ENCODE data around the gene KIAA1549. TPM values are rescaled to one million over a fixed set of nuclear protein-coding genes. Genes with fewer than 3 reads are reported as not detected.

KIAA1549 gene
- total RNA-seq, 1 experiment from 2014 or later, result 12.5 TPM

DNA sequence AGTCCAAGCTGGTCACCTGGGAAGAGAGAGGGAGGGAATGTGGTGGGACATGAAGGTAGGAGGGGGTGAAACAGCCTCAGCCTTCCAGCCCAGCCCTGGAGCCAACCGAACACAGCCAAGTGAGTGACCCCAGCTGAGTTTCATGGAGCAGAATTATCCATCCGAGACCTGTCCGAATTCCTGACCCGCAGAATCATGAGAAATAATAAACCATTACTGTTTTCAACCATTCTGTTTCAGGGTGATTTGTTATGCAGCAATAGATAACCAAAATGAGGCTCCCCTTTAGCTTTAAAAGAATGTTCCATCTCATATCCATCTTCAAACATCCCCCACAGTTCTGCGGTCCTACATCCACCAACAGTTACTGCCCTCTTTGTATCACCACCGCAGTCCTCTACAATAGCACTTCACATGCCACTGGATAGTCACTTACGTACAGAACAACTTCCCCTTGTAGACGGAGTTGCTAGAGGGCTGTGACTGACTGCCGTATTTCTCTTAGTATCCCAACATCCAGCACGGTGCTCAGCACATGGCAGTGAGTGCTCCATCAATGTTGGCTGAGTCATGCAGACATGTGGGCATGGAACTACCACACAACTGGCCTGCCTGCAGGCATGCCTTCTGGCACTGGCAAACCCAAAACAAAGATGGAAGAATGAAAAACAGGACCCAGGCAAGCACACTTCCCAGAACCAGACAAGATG, 18.5 kb downstream of the KIAA1549 start:
- Histone ChIP-seq H3K4me1 (0 out of 2 replicates have a peak, but pooled peaks cover 6% of the 10 kb centered on the region), H3K9me3 (replicated peaks) (no peaks in the 10 kb centered on the region), H3K36me3 (no peaks in the 10 kb centered on the region), H3K4me3 (no peak overlapping the region), H3K27ac (no peak overlapping the region), H3K27me3 (no peaks in the 10 kb centered on the region)
- DNase-seq, result no peak

DNA sequence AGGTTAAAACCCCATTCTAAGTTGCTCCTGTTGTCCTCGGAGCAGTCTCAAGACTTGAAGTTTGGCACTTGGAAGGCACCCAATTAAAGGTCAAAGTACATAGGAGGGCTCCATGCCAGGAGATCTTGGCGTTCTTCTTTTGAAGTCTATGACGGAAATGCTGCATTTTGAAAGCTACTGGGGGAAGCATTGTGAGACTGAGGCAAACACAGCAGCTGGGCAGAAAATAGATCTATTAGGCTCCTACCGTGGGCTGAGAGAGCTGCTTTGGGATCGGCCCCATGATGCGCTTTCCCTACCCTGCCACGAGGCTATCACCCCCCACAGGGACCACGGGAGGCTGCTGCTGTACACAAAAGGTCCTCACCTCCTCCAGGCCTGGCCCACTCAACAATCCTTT, 20.0 kb downstream of the KIAA1549 start:
- no peak overlapping the region for H3K27ac ChIP-seq
- H3K9me3 ChIP-seq (replicated peaks), result no peaks in the 10 kb centered on the region
- H3K4me1 ChIP-seq, result 0 out of 2 replicates have a peak, but pooled peaks cover 6% of the 10 kb centered on the region
- no peaks in the 10 kb centered on the region for H3K27me3 ChIP-seq
- H3K4me3 ChIP-seq, result no peak overlapping the region
- H3K36me3 ChIP-seq, result no peaks in the 10 kb centered on the region
- DNase-seq, result no peak

DNA sequence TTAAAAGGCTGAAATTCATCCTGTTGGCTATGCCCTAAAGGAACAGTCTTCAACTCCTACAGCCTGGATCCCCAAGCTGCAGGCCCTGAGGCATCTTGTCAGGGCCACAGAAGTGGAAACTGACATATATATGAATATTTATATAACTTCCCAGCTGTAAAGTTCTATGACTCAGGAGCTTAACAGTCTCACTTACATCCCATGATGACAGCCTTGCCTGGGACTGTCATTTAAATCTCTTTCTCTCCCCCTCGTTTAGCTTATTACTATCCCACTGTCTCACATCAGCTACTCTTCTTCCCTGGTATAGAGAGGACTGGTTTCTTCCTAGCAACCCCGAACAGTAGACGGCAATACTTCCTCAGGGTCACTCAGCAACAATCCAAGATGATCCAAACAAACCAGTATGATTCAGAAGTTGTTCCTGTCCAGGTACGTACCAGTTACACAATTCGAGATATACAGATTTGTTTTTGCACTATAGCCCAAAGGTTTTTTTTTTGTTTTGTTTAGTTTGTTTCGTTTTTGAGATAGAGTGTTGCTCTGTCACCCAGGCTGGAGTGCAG, 22.7 kb downstream of the KIAA1549 start:
- no peak overlapping the region for H3K27ac ChIP-seq
- no peak for DNase-seq
- no peaks in the 10 kb centered on the region for H3K27me3 ChIP-seq

DNA sequence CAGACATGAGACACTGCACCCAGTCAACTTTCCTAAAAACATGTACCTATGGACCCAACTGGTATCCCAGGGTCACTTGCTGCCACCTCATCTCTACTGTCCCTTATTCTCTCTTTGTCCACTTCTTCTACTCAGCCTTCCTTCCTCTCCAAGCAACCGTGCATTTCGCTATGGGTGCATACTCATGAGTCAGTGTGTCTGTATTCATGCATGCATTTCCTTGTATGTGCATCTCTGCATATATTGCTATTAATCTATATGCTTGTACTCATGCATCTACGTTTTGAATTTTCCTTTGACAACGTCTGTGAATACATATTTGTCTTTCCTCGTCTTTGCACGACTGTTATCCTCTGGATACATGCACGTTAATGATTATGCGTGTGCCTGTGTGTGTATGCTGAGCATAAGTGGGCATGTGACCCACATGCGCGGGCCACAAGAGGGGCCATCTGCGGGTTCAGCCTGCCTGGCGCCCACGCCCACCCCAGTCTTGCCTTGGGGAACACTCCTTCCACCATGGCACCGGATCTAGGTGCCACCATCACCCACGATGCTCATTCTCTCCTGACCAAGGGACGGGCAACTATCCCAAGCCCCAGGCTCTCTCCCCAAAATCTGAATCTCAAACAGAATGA, 23.3 kb downstream of the KIAA1549 start:
- no peak for DNase-seq
- H3K4me3 ChIP-seq, result no peak overlapping the region
- 0 out of 2 replicates have a peak, but pooled peaks cover 2% of the 10 kb centered on the region for H3K9me3 ChIP-seq (replicated peaks)
- H3K36me3 ChIP-seq, result peaks cover 4% of the 10 kb centered on the region; the same call in 1 of the 2 replicates
- H3K27ac ChIP-seq, result no peak overlapping the region
- no peaks in the 10 kb centered on the region for H3K27me3 ChIP-seq
- 0 out of 2 replicates have a peak, but pooled peaks cover 6% of the 10 kb centered on the region for H3K4me1 ChIP-seq

More for the DNA sequence above, 22.7 kb downstream of the KIAA1549 start:
- H3K9me3 ChIP-seq (replicated peaks), result 0 out of 2 replicates have a peak, but pooled peaks cover 2% of the 10 kb centered on the region
- 0 out of 2 replicates have a peak, but pooled peaks cover 6% of the 10 kb centered on the region for H3K4me1 ChIP-seq
- no peak overlapping the region for H3K4me3 ChIP-seq
- H3K36me3 ChIP-seq, result peaks cover 4% of the 10 kb centered on the region; the same call in 1 of the 2 replicates

DNA sequence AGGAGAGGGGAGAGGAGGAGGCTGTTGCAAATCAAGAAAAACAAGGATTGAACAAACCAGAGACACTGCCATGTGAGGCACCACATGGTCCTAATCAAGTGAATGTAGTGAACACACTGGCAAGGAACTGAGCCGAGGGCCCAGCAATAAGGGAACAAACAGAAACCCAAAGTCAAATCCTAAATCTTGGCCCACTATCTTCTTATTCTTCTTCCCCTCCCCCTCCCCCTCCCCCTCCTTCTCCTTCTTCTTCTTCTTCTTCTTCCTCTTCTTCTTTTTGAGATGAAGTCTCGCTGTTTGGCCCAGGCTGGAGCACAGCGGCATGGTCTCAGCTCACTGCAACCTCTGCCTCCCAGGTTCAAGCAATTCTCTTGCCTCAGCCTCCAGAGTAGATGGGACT, 24.0 kb downstream of the KIAA1549 start:
- H3K4me1 ChIP-seq, result 0 out of 2 replicates have a peak, but pooled peaks cover 6% of the 10 kb centered on the region
- 0 out of 2 replicates have a peak, but pooled peaks cover 2% of the 10 kb centered on the region for H3K9me3 ChIP-seq (replicated peaks)

DNA sequence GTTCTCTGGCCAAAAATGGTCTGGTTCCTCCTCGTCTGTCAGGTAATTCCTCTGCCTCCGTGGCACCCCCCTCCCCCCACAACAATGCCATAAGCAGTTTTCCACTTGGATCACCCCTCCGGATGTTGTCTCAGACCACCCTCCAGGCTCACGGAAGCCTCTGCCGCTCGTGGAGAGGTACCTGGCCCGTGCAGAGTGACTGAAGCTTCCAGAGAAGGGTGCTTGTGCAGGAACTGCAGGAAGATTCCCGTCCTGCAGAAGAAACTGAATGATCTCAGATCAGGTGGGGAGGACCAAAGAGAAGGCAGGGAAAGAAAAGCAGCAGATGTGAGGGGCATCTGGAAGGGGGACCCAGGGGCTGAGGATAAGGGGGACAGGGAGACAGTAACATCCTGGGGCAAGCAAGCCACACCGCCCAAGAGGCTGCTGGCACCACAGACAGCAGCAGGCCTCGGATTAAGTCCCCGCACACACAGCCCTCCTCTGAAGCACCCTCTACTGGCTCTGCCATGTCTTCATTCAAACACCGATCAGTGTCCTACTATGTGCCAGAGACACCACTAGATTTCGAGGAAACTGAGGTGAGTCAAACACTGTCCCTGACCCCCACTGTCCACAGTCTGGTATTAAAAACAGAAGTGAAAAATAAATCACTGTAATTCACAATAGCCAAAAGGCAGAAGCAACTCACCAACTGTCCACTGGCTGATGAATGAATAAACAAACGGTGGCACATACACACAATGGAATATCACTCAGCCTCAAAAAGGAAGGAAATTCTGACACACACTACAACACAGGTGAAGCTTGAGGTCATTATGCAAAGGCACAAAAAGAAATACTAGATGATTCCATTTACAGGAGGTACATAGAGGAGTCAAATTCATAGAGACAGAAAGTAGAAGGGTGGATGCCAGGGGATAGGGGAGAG, 26.4 kb downstream of the KIAA1549 start:
- H3K4me1 ChIP-seq, result 0 out of 2 replicates have a peak, but pooled peaks cover 6% of the 10 kb centered on the region
- H3K4me3 ChIP-seq, result no peak overlapping the region
- no peaks in the 10 kb centered on the region for H3K27me3 ChIP-seq
- DNase-seq, result no peak
- H3K36me3 ChIP-seq, result peaks cover 4% of the 10 kb centered on the region; the same call in 1 of the 2 replicates
- H3K27ac ChIP-seq, result no peak overlapping the region
- 0 out of 2 replicates have a peak, but pooled peaks cover 2% of the 10 kb centered on the region for H3K9me3 ChIP-seq (replicated peaks)

More for the DNA sequence above, 24.0 kb downstream of the KIAA1549 start:
- DNase-seq, result no peak
- Histone ChIP-seq H3K27me3 (no peaks in the 10 kb centered on the region), H3K4me3 (no peak overlapping the region), H3K36me3 (peaks cover 4% of the 10 kb centered on the region; the same call in 1 of the 2 replicates), H3K27ac (no peak overlapping the region)

DNA sequence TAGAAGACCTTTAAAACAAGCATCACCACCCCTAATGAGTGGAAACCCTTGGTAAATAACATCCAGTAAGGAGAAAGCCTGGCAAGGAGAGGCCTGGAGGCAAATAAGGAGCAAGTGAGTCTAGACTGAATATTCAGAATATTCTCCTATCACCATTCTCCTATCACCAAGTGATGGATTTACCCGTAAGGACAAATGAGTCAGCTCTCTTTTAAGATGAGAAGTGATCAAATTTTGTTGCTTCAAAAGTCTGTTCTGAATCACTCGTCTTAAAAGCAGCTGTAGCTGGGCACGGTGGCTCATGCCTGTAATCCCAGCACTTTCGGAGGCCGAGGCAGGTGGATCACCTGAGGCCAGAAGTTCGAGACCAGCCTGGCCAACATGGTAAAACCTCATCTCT, 28.4 kb downstream of the KIAA1549 start:
- Histone ChIP-seq H3K9me3 (replicated peaks) (0 out of 2 replicates have a peak, but pooled peaks cover 2% of the 10 kb centered on the region), H3K4me1 (no peaks in the 10 kb centered on the region), H3K36me3 (peaks cover 4% of the 10 kb centered on the region; the same call in 1 of the 2 replicates), H3K27ac (no peak overlapping the region), H3K4me3 (no peak overlapping the region), H3K27me3 (no peaks in the 10 kb centered on the region)
- no peak for DNase-seq

DNA sequence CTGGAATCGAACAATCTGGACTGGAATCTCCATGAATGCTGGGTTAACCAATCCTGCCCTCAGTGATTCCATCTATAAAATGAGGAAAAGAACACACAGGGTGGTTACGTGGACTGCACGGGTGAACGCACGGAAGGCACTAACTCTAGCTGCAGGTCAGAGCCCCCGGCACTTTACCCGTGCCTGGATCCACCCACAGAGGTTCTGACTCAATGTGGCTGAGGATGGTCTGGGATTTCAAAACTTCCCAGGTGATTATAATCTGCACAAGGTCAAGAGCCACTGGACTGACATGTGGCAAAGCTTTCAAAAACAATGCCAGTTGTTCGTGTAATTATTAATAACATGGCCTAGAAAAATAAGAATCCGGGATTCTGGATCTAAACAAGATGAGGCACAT, 29.2 kb downstream of the KIAA1549 start:
- Histone ChIP-seq H3K4me3 (no peak overlapping the region), H3K9me3 (replicated peaks) (0 out of 2 replicates have a peak, but pooled peaks cover 2% of the 10 kb centered on the region), H3K27ac (no peak overlapping the region), H3K27me3 (no peaks in the 10 kb centered on the region), H3K4me1 (no peaks in the 10 kb centered on the region), H3K36me3 (peaks cover 4% of the 10 kb centered on the region; the same call in 1 of the 2 replicates)
- no peak for DNase-seq

DNA sequence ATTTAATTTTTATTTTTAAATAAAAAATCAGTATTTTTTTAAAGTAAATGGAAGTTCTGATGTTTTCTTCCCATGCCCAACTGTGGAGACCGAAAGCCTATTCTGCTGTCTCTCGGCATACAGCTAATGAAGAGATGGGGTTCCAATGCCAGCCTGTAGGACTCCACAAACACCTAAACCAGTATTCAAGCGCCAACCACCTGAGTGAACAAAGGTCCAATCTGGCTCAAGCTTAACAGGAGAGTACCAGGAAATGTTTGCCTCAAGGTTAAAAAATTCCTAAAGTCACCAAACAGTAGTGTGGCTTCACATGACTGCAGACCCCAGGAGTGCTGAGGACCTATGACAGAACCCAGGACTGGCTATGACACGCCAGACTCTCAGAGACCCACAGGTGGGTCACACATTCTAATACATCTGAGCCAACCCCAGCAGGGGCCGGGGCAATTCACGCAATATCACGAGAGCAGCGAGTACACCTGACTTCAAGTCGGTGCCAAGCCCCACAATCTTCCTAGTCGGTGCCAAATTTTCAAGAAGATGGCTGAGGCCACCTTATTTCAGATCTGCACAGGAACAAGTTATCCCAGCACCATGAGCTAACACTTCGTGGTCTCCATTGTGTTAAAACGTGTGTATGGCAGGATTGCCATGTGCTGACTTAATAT, 31.6 kb downstream of the KIAA1549 start:
- Histone ChIP-seq H3K36me3 (no peaks in the 10 kb centered on the region), H3K4me1 (no peaks in the 10 kb centered on the region), H3K27me3 (no peaks in the 10 kb centered on the region), H3K27ac (no peak overlapping the region), H3K4me3 (no peak overlapping the region), H3K9me3 (replicated peaks) (0 out of 2 replicates have a peak, but pooled peaks cover 2% of the 10 kb centered on the region)
- no peak for DNase-seq

DNA sequence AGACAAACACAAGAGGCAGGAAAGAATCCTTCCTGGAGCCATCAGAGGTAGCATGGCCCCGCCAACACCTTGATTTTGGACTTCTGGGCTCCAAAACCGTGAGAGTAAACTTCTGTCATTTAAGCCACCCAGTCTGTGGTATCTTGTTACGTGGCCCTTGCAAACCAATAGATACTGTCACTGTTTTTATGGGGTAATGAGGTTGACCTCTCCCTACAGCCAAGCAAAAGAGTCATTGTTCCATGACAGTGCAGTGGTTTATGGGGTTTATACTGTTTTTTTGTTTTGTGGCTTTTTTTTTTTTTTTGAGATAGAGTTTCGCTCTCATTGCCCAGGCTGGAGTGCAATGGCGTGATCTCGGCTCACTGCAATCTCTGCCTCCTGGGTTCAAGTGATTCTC, 32.8 kb downstream of the KIAA1549 start:
- DNase-seq, result peak in 1 of 2 experiments; percentile 31
- H3K27me3 ChIP-seq, result no peaks in the 10 kb centered on the region
- no peak overlapping the region for H3K4me3 ChIP-seq
- H3K27ac ChIP-seq, result no peak overlapping the region
- H3K36me3 ChIP-seq, result no peaks in the 10 kb centered on the region
- H3K4me1 ChIP-seq, result no peaks in the 10 kb centered on the region
- no peaks in the 10 kb centered on the region for H3K9me3 ChIP-seq (replicated peaks)

DNA sequence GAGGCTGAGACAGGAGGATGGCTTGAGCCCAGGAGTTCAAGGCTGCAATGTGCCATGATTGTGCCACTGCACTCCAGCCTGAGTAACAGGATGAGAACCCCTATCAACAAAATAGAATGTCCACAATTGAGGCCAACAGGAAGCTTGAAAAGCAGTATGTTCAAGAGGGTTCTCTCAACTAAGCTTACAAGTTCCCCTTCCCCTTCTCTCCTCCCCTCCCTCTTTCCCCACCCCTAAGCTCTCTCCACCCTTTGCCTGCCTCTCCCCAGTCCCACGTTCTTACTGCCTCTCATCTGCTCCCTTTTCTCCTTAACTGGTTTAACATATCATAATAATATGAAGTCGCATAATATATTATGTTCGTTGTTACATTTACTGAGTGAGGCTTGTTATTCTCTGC, 35.4 kb downstream of the KIAA1549 start:
- Histone ChIP-seq H3K4me3 (no peak overlapping the region), H3K27ac (no peak overlapping the region), H3K27me3 (no peaks in the 10 kb centered on the region; the same call in 1 of the 2 replicates), H3K36me3 (no peaks in the 10 kb centered on the region), H3K4me1 (no peaks in the 10 kb centered on the region), H3K9me3 (replicated peaks) (no peaks in the 10 kb centered on the region)
- no peak for DNase-seq

DNA sequence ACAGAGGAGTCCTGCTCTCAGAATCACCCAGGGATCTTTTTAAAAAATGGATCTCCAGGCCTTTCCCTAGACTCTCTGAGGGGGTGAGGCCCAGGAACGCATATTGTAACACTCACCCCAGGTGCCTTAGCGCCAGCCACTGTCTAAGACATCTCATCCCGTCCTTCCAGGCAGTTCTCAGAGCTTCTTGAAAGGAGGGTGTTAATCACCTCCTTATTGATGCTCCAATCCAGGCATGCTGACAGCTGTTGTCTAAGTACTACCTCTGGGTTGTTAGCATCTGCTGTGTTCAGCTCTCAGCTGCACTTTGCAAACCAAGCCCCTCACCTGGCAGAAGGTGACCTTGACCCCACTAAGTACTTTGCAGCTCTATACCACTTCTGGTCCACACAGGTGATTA, 36.0 kb downstream of the KIAA1549 start:
- Histone ChIP-seq H3K9me3 (replicated peaks) (no peaks in the 10 kb centered on the region), H3K4me3 (no peak overlapping the region), H3K27ac (no peak overlapping the region), H3K36me3 (no peaks in the 10 kb centered on the region), H3K27me3 (no peaks in the 10 kb centered on the region; the same call in 1 of the 2 replicates), H3K4me1 (no peaks in the 10 kb centered on the region)
- DNase-seq, result no peak

DNA sequence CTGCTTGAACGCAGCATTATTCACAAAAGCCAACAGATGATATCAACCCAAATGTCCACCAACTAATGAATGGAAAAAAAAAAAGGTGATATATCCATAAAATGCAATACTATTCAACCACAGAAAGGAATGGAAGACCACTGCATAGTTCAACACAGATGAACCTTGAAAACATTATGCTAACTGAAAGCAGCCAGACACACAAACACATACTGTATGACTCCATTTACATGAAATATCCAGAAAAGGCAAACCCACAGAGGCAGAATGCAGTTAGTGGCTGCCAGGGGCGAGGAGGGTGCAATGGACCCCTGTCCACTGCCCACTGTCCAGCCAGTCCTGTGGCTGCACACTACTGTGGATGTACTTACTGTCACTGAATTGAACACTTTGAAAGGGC, 36.6 kb downstream of the KIAA1549 start:
- DNase-seq, result no peak
- H3K4me1 ChIP-seq, result no peaks in the 10 kb centered on the region
- no peak overlapping the region for H3K27ac ChIP-seq
- H3K36me3 ChIP-seq, result no peaks in the 10 kb centered on the region
- no peaks in the 10 kb centered on the region for H3K9me3 ChIP-seq (replicated peaks)
- H3K4me3 ChIP-seq, result no peak overlapping the region
- H3K27me3 ChIP-seq, result no peaks in the 10 kb centered on the region; the same call in 1 of the 2 replicates
